ENCODE data around the gene GGT1.

DNA sequence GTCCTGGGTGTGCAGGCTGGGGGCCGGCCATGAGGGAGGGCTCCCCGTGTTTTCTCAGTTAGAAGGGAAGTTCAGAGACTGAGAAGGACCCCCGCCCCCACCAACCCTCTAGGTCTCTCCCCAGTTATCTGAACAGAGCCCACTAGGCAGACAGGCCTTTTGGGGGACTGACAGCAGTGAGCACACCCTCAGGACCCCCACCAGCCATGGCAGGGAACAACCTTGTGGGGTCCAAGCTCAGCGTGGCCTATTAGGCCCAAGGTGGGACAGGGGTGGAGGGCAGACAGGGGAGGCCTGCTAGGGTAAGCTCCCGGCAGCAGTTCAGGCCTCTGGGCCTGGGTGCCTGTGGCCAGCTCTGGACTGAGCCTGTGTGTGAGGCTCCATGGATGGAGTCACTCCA is 15.7 kb upstream of the GGT1 start:
- TF ChIP-seq, protein P1, sequence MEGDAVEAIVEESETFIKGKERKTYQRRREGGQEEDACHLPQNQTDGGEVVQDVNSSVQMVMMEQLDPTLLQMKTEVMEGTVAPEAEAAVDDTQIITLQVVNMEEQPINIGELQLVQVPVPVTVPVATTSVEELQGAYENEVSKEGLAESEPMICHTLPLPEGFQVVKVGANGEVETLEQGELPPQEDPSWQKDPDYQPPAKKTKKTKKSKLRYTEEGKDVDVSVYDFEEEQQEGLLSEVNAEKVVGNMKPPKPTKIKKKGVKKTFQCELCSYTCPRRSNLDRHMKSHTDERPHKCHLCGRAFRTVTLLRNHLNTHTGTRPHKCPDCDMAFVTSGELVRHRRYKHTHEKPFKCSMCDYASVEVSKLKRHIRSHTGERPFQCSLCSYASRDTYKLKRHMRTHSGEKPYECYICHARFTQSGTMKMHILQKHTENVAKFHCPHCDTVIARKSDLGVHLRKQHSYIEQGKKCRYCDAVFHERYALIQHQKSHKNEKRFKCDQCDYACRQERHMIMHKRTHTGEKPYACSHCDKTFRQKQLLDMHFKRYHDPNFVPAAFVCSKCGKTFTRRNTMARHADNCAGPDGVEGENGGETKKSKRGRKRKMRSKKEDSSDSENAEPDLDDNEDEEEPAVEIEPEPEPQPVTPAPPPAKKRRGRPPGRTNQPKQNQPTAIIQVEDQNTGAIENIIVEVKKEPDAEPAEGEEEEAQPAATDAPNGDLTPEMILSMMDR (IDR thresholded peaks at IDR 0.05): no peak
- no peak for TF ChIP-seq TAF1 (IDR thresholded peaks at IDR 0.05; ENCODE audit: borderline replicate concordance, low read depth, low read length)

Data from SK-N-SH (cell line).